ENCODE data around the gene BMERB1. TPM values are rescaled to one million over a fixed set of nuclear protein-coding genes. Genes with fewer than 3 reads are reported as not detected.

Gene BMERB1
- total and polyA plus RNA-seq, 5 donors from 2014 or later: 2.2 to 4.2 (median 3.3) TPM

GRCh38 chr16:15597822-15598647, 163.6 kb downstream of the BMERB1 start:
- peak overlapping the region in 2 of 3 donors; percentile 67 to 84 for H3K27ac Mint-ChIP-seq
- H3K9me3 Mint-ChIP-seq: no peaks in the 10 kb centered on the region
- Histone ChIP-seq H3K27me3 (ENCODE audit: control insufficient read depth, insufficient read depth, low read length) (no peaks in the 10 kb centered on the region), H3K36me3 (ENCODE audit: control insufficient read depth, insufficient read depth, low read length) (peaks cover 89% of the 10 kb centered on the region), H3K9me3 (ENCODE audit: control insufficient read depth in 2 of 2, low read length in 2 of 2) (no peaks in the 10 kb centered on the region), H3K4me1 (ENCODE audit: control insufficient read depth, insufficient read depth, low read length, poor library complexity, severe bottlenecking) (no peaks in the 10 kb centered on the region), H3K27ac (ENCODE audit: insufficient read depth, low read length, poor library complexity, severe bottlenecking) (no peak overlapping the region), H3K4me3 (ENCODE audit: low read depth, low read length) (no peak overlapping the region)
- peak overlapping the region in 1 of 4 donors; percentile 51 for H3K4me3 Mint-ChIP-seq
- no peaks in the 10 kb centered on the region for H3K27me3 Mint-ChIP-seq
- peaks cover 5 to 24% (median 13%) of the 10 kb centered on the region in 4 donors for H3K4me1 Mint-ChIP-seq
- H3K36me3 Mint-ChIP-seq: peaks cover 77% of the 10 kb centered on the region
- ATAC-seq (ENCODE audit: low read depth in 2 of 2) (no peak), DNase-seq (no peak)

- Mint-ChIP-seq H3K4me1 (peaks cover 5 to 23% (median 11%) of the 10 kb centered on the region in 4 donors), H3K36me3 (peaks cover 82% of the 10 kb centered on the region), H3K9me3 (no peaks in the 10 kb centered on the region), H3K4me3 (no peak overlapping the region), H3K27me3 (no peaks in the 10 kb centered on the region), H3K27ac (peak overlapping the region in 2 of 3 donors; percentile 6 to 91)
- no peaks in the 10 kb centered on the region for H3K9me3 ChIP-seq (ENCODE audit: control insufficient read depth in 2 of 2, low read length in 2 of 2)
- no peak for DNase-seq
- no peaks in the 10 kb centered on the region for H3K4me1 ChIP-seq (ENCODE audit: control insufficient read depth, insufficient read depth, low read length, poor library complexity, severe bottlenecking)
- ATAC-seq (ENCODE audit: low read depth in 2 of 2): no peak
- H3K27ac ChIP-seq (ENCODE audit: insufficient read depth, low read length, poor library complexity, severe bottlenecking): no peak overlapping the region
- no peak overlapping the region for H3K4me3 ChIP-seq (ENCODE audit: low read depth, low read length)
- peaks cover 96% of the 10 kb centered on the region for H3K36me3 ChIP-seq (ENCODE audit: control insufficient read depth, insufficient read depth, low read length)
- H3K27me3 ChIP-seq (ENCODE audit: control insufficient read depth, insufficient read depth, low read length): no peaks in the 10 kb centered on the region
Measured at GRCh38 chr16:15598648-15599190, 164.3 kb downstream of the BMERB1 start.

- H3K27me3 Mint-ChIP-seq: no peaks in the 10 kb centered on the region
- peaks cover 4 to 19% (median 11%) of the 10 kb centered on the region in 4 donors for H3K4me1 Mint-ChIP-seq
- Histone ChIP-seq H3K9me3 (ENCODE audit: control insufficient read depth in 2 of 2, low read length in 2 of 2) (no peaks in the 10 kb centered on the region), H3K27me3 (ENCODE audit: control insufficient read depth, insufficient read depth, low read length) (no peaks in the 10 kb centered on the region), H3K4me3 (ENCODE audit: low read depth, low read length) (no peak overlapping the region), H3K27ac (ENCODE audit: insufficient read depth, low read length, poor library complexity, severe bottlenecking) (no peak overlapping the region), H3K4me1 (ENCODE audit: control insufficient read depth, insufficient read depth, low read length, poor library complexity, severe bottlenecking) (no peaks in the 10 kb centered on the region), H3K36me3 (ENCODE audit: control insufficient read depth, insufficient read depth, low read length) (peaks cover 99% of the 10 kb centered on the region)
- peak overlapping the region in 1 of 4 donors; percentile 28 for H3K4me3 Mint-ChIP-seq
- H3K27ac Mint-ChIP-seq: peak overlapping the region in 2 of 3 donors; percentile 50 to 61
- peaks cover 82% of the 10 kb centered on the region for H3K36me3 Mint-ChIP-seq
- no peak for ATAC-seq (ENCODE audit: low read depth in 2 of 2)
- H3K9me3 Mint-ChIP-seq: no peaks in the 10 kb centered on the region
- DNase-seq: no peak
Measured at GRCh38 chr16:15599303-15600070, 165.1 kb downstream of the BMERB1 start.

GRCh38 chr16:15601212-15601879, 167.0 kb downstream of the BMERB1 start:
- peaks cover 77% of the 10 kb centered on the region for H3K36me3 Mint-ChIP-seq

GRCh38 chr16:15602285-15603044, 168.1 kb downstream of the BMERB1 start:
- Mint-ChIP-seq H3K27me3 (no peaks in the 10 kb centered on the region), H3K36me3 (peaks cover 77% of the 10 kb centered on the region), H3K4me3 (no peak overlapping the region), H3K9me3 (no peaks in the 10 kb centered on the region), H3K27ac (peak overlapping the region in 2 of 3 donors; percentile 42 to 44), H3K4me1 (peaks cover 0 to 15% (median 5%) of the 10 kb centered on the region in 4 donors)
- Histone ChIP-seq H3K4me1 (ENCODE audit: control insufficient read depth, insufficient read depth, low read length, poor library complexity, severe bottlenecking) (no peaks in the 10 kb centered on the region), H3K36me3 (ENCODE audit: control insufficient read depth, insufficient read depth, low read length) (peaks cover 99% of the 10 kb centered on the region), H3K27me3 (ENCODE audit: control insufficient read depth, insufficient read depth, low read length) (no peaks in the 10 kb centered on the region), H3K9me3 (ENCODE audit: control insufficient read depth in 2 of 2, low read length in 2 of 2) (no peaks in the 10 kb centered on the region), H3K4me3 (ENCODE audit: low read depth, low read length) (no peak overlapping the region), H3K27ac (ENCODE audit: insufficient read depth, low read length, poor library complexity, severe bottlenecking) (no peak overlapping the region)
- ATAC-seq (ENCODE audit: low read depth in 2 of 2) (no peak), DNase-seq (no peak)

More at GRCh38 chr16:15601212-15601879, 167.0 kb downstream of the BMERB1 start:
- Mint-ChIP-seq H3K9me3 (no peaks in the 10 kb centered on the region), H3K4me3 (no peak overlapping the region), H3K4me1 (peaks cover 0 to 12% (median 4%) of the 10 kb centered on the region in 4 donors), H3K27me3 (no peaks in the 10 kb centered on the region), H3K27ac (peak overlapping the region; percentile 4 to 93 (median 57))
- no peak for ATAC-seq (ENCODE audit: low read depth in 2 of 2)
- no peaks in the 10 kb centered on the region for H3K27me3 ChIP-seq (ENCODE audit: control insufficient read depth, insufficient read depth, low read length)
- peaks cover 99% of the 10 kb centered on the region for H3K36me3 ChIP-seq (ENCODE audit: control insufficient read depth, insufficient read depth, low read length)
- H3K27ac ChIP-seq (ENCODE audit: insufficient read depth, low read length, poor library complexity, severe bottlenecking): no peak overlapping the region
- DNase-seq: no peak
- H3K9me3 ChIP-seq (ENCODE audit: control insufficient read depth in 2 of 2, low read length in 2 of 2): no peaks in the 10 kb centered on the region
- no peak overlapping the region for H3K4me3 ChIP-seq (ENCODE audit: low read depth, low read length)
- no peaks in the 10 kb centered on the region for H3K4me1 ChIP-seq (ENCODE audit: control insufficient read depth, insufficient read depth, low read length, poor library complexity, severe bottlenecking)

- Histone ChIP-seq H3K27me3 (ENCODE audit: control insufficient read depth, insufficient read depth, low read length) (no peaks in the 10 kb centered on the region), H3K27ac (ENCODE audit: insufficient read depth, low read length, poor library complexity, severe bottlenecking) (no peak overlapping the region), H3K36me3 (ENCODE audit: control insufficient read depth, insufficient read depth, low read length) (peaks cover 99% of the 10 kb centered on the region), H3K4me3 (ENCODE audit: low read depth, low read length) (no peak overlapping the region), H3K9me3 (ENCODE audit: control insufficient read depth in 2 of 2, low read length in 2 of 2) (no peaks in the 10 kb centered on the region), H3K4me1 (ENCODE audit: control insufficient read depth, insufficient read depth, low read length, poor library complexity, severe bottlenecking) (no peaks in the 10 kb centered on the region)
- Mint-ChIP-seq H3K27ac (peak overlapping the region; percentile 34 to 93 (median 45)), H3K4me3 (no peak overlapping the region), H3K27me3 (no peaks in the 10 kb centered on the region), H3K36me3 (peaks cover 78% of the 10 kb centered on the region), H3K9me3 (no peaks in the 10 kb centered on the region), H3K4me1 (peaks cover 0 to 15% (median 9%) of the 10 kb centered on the region in 4 donors)
- no peak for ATAC-seq (ENCODE audit: low read depth in 2 of 2)
- DNase-seq: no peak
Measured at GRCh38 chr16:15604460-15605440, 170.4 kb downstream of the BMERB1 start.

All from CD4-positive, CD25-positive, alpha-beta regulatory T cell (primary cell).